ENCODE results near the gene VPS45.
"Not testable (repeated sequence)": the region's sequence is repeated elsewhere in the genome, so short reads cannot be mapped to it uniquely, and the experiment has no call there.

The VPS45 gene

DNA sequence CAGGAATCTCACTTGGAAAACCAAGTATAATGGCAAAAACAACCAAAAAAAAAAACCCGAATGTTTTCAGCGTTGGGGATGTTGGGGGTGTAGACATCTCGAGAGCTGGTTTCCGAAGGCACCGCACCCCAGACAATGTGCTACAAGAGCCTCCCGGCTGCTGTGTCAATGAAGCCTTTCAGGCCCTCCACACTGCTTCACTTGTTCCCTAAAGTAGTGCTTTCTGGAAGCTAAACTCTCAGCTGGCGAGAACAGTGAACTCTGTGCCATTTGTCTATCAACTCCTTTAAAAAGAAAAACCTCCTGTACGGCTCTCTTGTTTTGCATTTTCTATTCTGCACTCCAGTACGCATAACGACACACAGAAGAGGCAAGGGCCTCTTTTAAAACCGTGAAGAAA, 114.7 kb downstream of the VPS45 start:
- peaks cover 4% of the 10 kb centered on the region for H3K4me1 ChIP-seq (ENCODE audit: insufficient read depth, low read length)
- no peak overlapping the region for H3K4me3 ChIP-seq (ENCODE audit: low read depth in 1 of 2, low read length in 2 of 2)
- H3K36me3 ChIP-seq (ENCODE audit: insufficient read depth, low read length) = no peaks in the 10 kb centered on the region
- H3K9ac ChIP-seq (ENCODE audit: low read length) = no peak overlapping the region
- H3K27me3 ChIP-seq (ENCODE audit: control insufficient read depth in 1 of 2, insufficient read depth in 2 of 2, low read length in 2 of 2) = no peaks in the 10 kb centered on the region
- H3K27ac ChIP-seq (ENCODE audit: low read depth, low read length) = no peak overlapping the region
- H3K9me3 ChIP-seq (ENCODE audit: low read length) = no peaks in the 10 kb centered on the region

DNA sequence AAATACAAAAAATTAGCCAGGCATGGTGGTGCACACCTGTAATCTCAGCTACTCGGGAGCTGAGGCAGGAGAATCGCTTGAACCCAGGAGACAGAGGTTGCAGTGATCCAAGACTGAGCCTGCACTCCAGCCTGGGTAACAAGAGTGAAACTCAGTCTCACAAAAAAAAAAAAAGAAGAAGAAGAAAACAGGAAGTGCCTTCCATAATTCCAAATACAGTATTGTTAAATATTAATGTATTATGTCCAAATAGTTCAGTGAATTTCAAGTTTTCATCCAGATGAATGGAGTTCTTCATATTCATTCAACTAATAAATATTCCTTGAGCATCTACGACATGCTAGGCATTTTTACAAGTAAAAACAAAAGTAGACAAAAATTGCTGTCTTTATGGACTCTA, 115.5 kb downstream of the VPS45 start:
- Histone ChIP-seq H3K27me3 (ENCODE audit: control insufficient read depth in 1 of 2, insufficient read depth in 2 of 2, low read length in 2 of 2) (no peaks in the 10 kb centered on the region), H3K9me3 (ENCODE audit: low read length) (no peaks in the 10 kb centered on the region), H3K4me1 (ENCODE audit: insufficient read depth, low read length) (peaks cover 7% of the 10 kb centered on the region), H3K4me3 (ENCODE audit: low read depth in 1 of 2, low read length in 2 of 2) (no peak overlapping the region), H3K27ac (ENCODE audit: low read depth, low read length) (no peak overlapping the region), H3K9ac (ENCODE audit: low read length) (no peak overlapping the region), H3K36me3 (ENCODE audit: insufficient read depth, low read length) (no peaks in the 10 kb centered on the region)

DNA sequence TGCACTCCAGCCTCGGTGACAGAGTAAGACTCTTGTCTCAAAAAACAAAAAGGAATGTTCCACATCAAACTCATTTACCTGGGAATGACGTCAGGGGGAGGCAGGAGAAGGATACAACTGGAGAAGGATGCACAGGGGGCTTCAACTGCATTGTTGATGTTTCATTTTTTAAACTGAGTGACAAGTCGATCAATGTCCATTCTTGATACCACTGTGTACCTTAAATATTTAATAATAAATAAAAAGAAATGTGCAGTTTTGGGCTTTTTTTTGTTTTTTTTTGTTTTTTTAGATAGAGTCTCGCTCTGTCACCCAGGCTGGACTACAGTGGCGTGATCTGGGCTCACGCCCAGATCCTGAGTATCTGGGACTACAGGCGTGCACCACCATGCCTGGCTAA, 117.9 kb downstream of the VPS45 start:
- H3K27ac ChIP-seq (ENCODE audit: low read depth, low read length) = no peak overlapping the region
- H3K9me3 ChIP-seq (ENCODE audit: low read length) = no peaks in the 10 kb centered on the region
- H3K9ac ChIP-seq (ENCODE audit: low read length) = no peak overlapping the region
- H3K4me3 ChIP-seq (ENCODE audit: low read depth in 1 of 2, low read length in 2 of 2) = no peak overlapping the region
- H3K36me3 ChIP-seq (ENCODE audit: insufficient read depth, low read length) = no peaks in the 10 kb centered on the region
- H3K4me1 ChIP-seq (ENCODE audit: insufficient read depth, low read length) = peaks cover 7% of the 10 kb centered on the region
- no peaks in the 10 kb centered on the region for H3K27me3 ChIP-seq (ENCODE audit: control insufficient read depth in 1 of 2, insufficient read depth in 2 of 2, low read length in 2 of 2)

DNA sequence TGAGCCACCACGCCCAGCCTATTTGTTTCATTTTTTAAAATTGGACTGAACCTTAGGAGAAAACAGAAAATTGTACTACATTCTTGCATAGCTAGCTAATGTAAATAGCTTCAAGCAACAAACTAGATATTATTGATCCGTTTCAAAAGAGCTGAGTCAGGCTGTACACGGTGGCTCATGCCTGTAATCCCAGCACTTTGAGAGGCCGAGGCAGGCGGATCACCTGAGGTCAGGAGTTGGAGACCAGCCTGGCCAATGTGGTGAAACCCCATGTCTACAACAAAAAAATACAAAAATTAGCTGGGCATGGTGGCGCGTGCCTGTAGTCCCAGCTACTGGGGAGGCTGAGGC, 118.8 kb downstream of the VPS45 start:
- not testable (repeated sequence) for H3K27ac ChIP-seq (ENCODE audit: low read depth, low read length); H3K4me3 ChIP-seq (ENCODE audit: low read depth in 1 of 2, low read length in 2 of 2); H3K36me3 ChIP-seq (ENCODE audit: insufficient read depth, low read length); H3K4me1 ChIP-seq (ENCODE audit: insufficient read depth, low read length); H3K27me3 ChIP-seq (ENCODE audit: control insufficient read depth in 1 of 2, insufficient read depth in 2 of 2, low read length in 2 of 2); H3K9ac ChIP-seq (ENCODE audit: low read length); H3K9me3 ChIP-seq (ENCODE audit: low read length)

DNA sequence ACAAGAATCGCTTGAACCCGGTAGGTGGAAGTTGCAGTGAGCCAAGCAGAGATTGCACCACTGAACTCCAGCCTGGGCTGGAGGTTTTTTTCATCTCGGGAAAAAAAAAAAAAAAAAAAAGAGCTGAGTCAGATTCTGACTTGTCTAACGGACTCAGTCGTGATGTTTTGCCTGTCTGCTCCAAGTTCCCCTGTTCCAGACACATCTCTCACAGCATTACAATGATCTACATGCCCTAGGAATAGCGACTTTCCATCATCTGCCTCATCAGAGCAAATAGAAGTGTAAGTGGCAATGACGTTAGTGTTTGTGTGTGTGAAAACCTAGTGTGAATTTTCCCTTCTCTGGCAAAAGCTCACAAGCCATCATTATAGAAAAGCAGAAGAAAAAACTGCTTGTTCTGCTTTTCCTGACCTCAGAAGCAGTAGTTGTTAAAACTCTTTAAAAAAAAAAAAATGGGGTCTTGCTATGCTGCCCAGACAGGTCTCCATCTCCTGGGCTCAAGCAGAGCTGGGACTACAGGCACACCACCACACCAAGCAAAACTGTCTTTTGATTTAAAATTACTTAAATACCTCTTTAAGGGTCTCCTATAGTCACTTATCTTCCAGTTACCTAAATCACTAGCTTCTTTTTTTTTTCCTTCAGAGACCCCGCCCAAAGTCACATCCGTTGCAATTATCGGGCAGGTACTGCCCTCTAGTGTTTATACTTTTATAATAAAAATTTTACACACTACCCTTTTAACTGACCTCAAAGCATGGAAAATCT, 119.4 kb downstream of the VPS45 start:
- H3K9ac ChIP-seq (ENCODE audit: low read length) = no peak overlapping the region
- H3K27ac ChIP-seq (ENCODE audit: low read depth, low read length) = no peak overlapping the region
- H3K9me3 ChIP-seq (ENCODE audit: low read length) = no peaks in the 10 kb centered on the region
- H3K4me3 ChIP-seq (ENCODE audit: low read depth in 1 of 2, low read length in 2 of 2) = no peak overlapping the region
- H3K27me3 ChIP-seq (ENCODE audit: control insufficient read depth in 1 of 2, insufficient read depth in 2 of 2, low read length in 2 of 2) = no peaks in the 10 kb centered on the region
- peaks cover 7% of the 10 kb centered on the region for H3K4me1 ChIP-seq (ENCODE audit: insufficient read depth, low read length)
- H3K36me3 ChIP-seq (ENCODE audit: insufficient read depth, low read length) = no peaks in the 10 kb centered on the region

DNA sequence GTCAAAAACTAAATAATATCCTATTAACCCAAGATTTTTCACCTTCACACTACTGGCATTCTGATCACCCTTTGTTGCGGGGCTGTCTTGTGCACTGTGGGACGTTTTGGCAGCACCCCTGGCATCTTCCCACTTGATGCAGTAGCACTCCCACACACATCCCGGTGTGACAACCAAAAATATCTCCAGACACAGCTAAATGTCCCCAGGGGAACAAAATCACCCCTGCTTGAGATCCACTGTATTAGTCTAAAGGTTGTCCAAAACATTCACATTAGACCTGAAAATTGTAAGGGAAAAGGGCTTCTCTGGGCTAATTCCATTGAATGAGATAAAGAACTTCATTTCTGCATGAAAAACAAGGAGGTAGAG, 120.0 kb downstream of the VPS45 start:
- Histone ChIP-seq H3K4me3 (ENCODE audit: low read depth in 1 of 2, low read length in 2 of 2) (no peak overlapping the region), H3K4me1 (ENCODE audit: insufficient read depth, low read length) (peaks cover 7% of the 10 kb centered on the region), H3K9ac (ENCODE audit: low read length) (no peak overlapping the region), H3K27me3 (ENCODE audit: control insufficient read depth in 1 of 2, insufficient read depth in 2 of 2, low read length in 2 of 2) (no peaks in the 10 kb centered on the region), H3K9me3 (ENCODE audit: low read length) (no peaks in the 10 kb centered on the region), H3K36me3 (ENCODE audit: insufficient read depth, low read length) (no peaks in the 10 kb centered on the region), H3K27ac (ENCODE audit: low read depth, low read length) (no peak overlapping the region)

DNA sequence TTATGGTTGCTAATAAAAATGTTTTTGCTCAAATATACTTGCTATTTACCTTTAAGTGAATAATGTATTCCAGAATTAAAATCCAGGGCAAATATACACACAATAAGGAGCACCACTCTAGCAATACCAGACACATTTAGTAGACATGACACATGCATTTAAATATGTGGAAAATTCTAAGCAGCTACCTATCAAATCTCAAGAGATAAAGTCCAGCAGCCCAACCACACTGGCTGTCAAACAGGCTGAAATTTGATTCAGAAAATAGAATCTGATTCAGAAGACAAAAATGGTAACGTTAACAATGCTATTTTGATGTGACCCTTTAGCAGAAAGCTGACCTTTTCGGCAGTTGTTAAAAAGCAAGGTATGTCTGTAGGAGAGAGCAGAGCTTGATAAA, 124.4 kb downstream of the VPS45 start:
- H3K9me3 ChIP-seq (ENCODE audit: low read length) = no peaks in the 10 kb centered on the region
- H3K4me3 ChIP-seq (ENCODE audit: low read depth in 1 of 2, low read length in 2 of 2) = no peak overlapping the region
- no peaks in the 10 kb centered on the region for H3K27me3 ChIP-seq (ENCODE audit: control insufficient read depth in 1 of 2, insufficient read depth in 2 of 2, low read length in 2 of 2)
- H3K36me3 ChIP-seq (ENCODE audit: insufficient read depth, low read length) = no peaks in the 10 kb centered on the region
- peaks cover 4% of the 10 kb centered on the region for H3K4me1 ChIP-seq (ENCODE audit: insufficient read depth, low read length)
- H3K9ac ChIP-seq (ENCODE audit: low read length) = no peak overlapping the region
- H3K27ac ChIP-seq (ENCODE audit: low read depth, low read length) = no peak overlapping the region

DNA sequence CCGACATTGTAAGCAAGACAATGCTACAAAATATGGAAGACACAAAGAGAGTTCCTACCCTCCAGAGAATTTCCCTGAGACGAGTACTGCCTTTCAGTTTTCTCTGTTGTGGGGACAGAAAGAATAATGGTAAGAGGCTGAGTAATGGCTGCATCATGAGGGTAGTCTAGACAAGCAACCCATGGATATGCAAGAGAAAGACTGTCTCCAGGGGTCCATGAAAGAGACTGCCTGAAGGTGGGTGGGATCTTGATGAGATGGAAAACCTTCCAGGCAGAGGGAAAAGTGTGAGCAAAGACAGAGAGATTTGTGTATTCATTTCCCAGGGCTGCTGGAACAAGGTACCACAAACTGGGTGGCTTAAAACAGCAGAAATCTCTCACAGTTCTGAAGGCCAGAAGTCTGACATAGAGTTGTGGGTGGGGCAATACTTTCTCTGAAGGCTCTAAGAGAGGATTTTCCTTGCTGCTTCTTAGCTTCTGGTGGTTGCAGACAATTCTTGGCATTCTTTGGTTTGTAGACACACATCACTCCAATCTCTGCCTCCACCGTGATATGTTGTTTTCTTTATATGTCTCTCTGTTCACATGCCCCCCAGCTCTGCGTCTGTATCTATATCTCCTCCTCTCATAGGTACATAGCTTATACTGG, 126.9 kb downstream of the VPS45 start:
- H3K27ac ChIP-seq (ENCODE audit: low read depth, low read length) = no peak overlapping the region
- H3K4me3 ChIP-seq (ENCODE audit: low read depth in 1 of 2, low read length in 2 of 2) = no peak overlapping the region
- H3K4me1 ChIP-seq (ENCODE audit: insufficient read depth, low read length) = no peaks in the 10 kb centered on the region
- no peaks in the 10 kb centered on the region for H3K36me3 ChIP-seq (ENCODE audit: insufficient read depth, low read length)
- no peaks in the 10 kb centered on the region for H3K9me3 ChIP-seq (ENCODE audit: low read length)
- H3K9ac ChIP-seq (ENCODE audit: low read length) = no peak overlapping the region
- H3K27me3 ChIP-seq (ENCODE audit: control insufficient read depth in 1 of 2, insufficient read depth in 2 of 2, low read length in 2 of 2) = no peaks in the 10 kb centered on the region
